Measurements from ENCODE around the gene IL17F. TPM values are rescaled to one million over a fixed set of nuclear protein-coding genes. Genes with fewer than 3 reads are reported as not detected.
"Not testable (repeated sequence)": the region's sequence is repeated elsewhere in the genome, so short reads cannot be mapped to it uniquely, and the experiment has no call there.

Gene IL17F
- total RNA-seq, 2 experiments from 2014 or later, result not detected

DNA sequence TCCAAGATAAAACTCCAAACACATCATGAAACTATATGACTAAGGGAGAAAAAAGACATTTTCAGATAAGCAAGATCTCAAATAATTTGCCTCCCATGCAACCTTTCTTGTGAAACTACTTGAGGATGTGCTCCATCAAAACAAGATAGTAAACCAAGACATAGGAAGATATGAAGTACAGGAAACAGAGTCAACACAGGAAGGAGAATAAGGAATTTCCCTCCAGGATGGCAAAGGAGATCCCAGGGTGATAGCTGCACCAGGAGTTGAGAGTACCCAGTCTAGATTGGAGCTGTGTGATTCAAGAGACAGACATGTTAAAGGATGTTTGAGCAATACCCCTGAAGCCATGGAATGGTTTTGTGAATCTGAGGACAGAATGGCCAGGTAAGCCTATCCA lies 42.8 kb downstream of the IL17F start:
- Histone ChIP-seq H3K9me3 (ENCODE audit: low read length) (0 out of 2 replicates have a peak, but pooled peaks cover 4% of the 10 kb centered on the region), H3K4me1 (ENCODE audit: insufficient read depth, low read length, poor library complexity, severe bottlenecking) (no peaks in the 10 kb centered on the region), H3K36me3 (ENCODE audit: insufficient read depth, low read length) (no peaks in the 10 kb centered on the region), H3K79me2 (ENCODE audit: insufficient read depth, low read depth, low read length) (no peaks in the 10 kb centered on the region), H3K4me2 (ENCODE audit: low read length) (no peak overlapping the region), H3K4me3 (ENCODE audit: low read depth, low read length, poor library complexity, severe bottlenecking) (no peak overlapping the region), H4K20me1 (ENCODE audit: insufficient read depth, low read length) (no peaks in the 10 kb centered on the region), H2AFZ (ENCODE audit: low read length) (no peak overlapping the region), H3K27ac (ENCODE audit: low read depth, low read length, poor library complexity, severe bottlenecking) (no peak overlapping the region), H3K9me2 (ENCODE audit: insufficient read depth, low read length) (no peaks in the 10 kb centered on the region)
- intact Hi-C loops (cut with micrococcal nuclease; ENCODE audit: unreplicated experiment), result no loop called here
- TF ChIP-seq, protein P1, sequence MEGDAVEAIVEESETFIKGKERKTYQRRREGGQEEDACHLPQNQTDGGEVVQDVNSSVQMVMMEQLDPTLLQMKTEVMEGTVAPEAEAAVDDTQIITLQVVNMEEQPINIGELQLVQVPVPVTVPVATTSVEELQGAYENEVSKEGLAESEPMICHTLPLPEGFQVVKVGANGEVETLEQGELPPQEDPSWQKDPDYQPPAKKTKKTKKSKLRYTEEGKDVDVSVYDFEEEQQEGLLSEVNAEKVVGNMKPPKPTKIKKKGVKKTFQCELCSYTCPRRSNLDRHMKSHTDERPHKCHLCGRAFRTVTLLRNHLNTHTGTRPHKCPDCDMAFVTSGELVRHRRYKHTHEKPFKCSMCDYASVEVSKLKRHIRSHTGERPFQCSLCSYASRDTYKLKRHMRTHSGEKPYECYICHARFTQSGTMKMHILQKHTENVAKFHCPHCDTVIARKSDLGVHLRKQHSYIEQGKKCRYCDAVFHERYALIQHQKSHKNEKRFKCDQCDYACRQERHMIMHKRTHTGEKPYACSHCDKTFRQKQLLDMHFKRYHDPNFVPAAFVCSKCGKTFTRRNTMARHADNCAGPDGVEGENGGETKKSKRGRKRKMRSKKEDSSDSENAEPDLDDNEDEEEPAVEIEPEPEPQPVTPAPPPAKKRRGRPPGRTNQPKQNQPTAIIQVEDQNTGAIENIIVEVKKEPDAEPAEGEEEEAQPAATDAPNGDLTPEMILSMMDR (conservative IDR thresholded peaks at IDR 0.05; ENCODE audit: low read length), result no peak
- no peak for TF ChIP-seq EZH2phosphoT487 (IDR thresholded peaks at IDR 0.05; ENCODE audit: borderline replicate concordance, low read depth, low read length)
- CTCF ChIA-PET (ENCODE audit: unreplicated experiment), result no interaction called here
- DNase-seq (ENCODE audit: low spot score), result no peak
- BruUV-seq (replicated peaks), result no TSS peak
- POLR2A ChIA-PET, result no interaction called here

DNA sequence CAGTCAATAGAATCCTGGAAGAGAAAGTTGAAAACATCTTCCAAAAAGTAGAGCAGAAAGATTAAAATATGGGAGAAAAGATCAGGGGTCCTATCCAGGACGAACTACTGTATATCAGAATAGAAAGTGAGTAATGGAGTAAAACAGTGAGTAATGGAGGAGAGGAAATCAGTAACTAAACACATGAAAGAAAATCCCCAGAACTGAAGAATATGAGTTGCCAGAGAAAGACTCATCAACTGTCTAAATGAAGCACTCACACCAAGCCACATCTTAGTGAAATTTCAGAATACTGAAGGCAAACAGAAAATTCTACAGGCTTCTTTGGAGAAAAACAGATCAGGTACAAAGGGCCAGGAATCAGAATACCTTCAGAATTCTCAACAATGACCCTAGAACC lies 43.3 kb downstream of the IL17F start:
- Histone ChIP-seq H3K9me2 (ENCODE audit: insufficient read depth, low read length) (no peaks in the 10 kb centered on the region), H3K4me3 (ENCODE audit: low read depth, low read length, poor library complexity, severe bottlenecking) (no peak overlapping the region), H2AFZ (ENCODE audit: low read length) (no peak overlapping the region), H4K20me1 (ENCODE audit: insufficient read depth, low read length) (no peaks in the 10 kb centered on the region), H3K36me3 (ENCODE audit: insufficient read depth, low read length) (no peaks in the 10 kb centered on the region), H3K9me3 (ENCODE audit: low read length) (0 out of 2 replicates have a peak, but pooled peaks cover 4% of the 10 kb centered on the region), H3K4me1 (ENCODE audit: insufficient read depth, low read length, poor library complexity, severe bottlenecking) (no peaks in the 10 kb centered on the region), H3K4me2 (ENCODE audit: low read length) (no peak overlapping the region), H3K79me2 (ENCODE audit: insufficient read depth, low read depth, low read length) (no peaks in the 10 kb centered on the region), H3K27ac (ENCODE audit: low read depth, low read length, poor library complexity, severe bottlenecking) (no peak overlapping the region)
- ChIA-PET POLR2A (no interaction called here), CTCF (ENCODE audit: unreplicated experiment) (no interaction called here)
- no peak for DNase-seq (ENCODE audit: low spot score)
- BruUV-seq (replicated peaks), result no TSS peak
- intact Hi-C loops (cut with micrococcal nuclease; ENCODE audit: unreplicated experiment), result no loop called here
- TF ChIP-seq, protein P1 (conservative IDR thresholded peaks at IDR 0.05; ENCODE audit: low read length), result no peak
- TF ChIP-seq EZH2phosphoT487 (IDR thresholded peaks at IDR 0.05; ENCODE audit: borderline replicate concordance, low read depth, low read length), result no peak

DNA sequence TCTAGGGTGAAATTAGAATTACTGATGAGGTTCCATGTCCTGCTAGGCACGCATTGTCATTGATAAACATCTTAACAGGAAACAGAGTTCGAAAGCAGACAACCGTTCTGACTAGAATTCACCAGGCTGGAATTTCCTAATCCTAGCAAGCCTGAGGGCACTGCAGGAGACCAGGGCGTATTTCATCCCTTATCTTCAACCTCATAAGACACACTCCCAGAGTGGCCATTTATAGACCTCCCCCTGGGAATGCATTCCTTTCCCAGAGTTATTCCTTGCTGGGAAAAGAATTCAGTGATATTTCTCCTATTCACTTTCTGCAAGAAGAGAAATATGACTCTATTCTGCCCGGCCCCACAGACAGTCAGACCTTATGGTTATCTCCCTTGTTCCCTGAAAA lies 44.2 kb downstream of the IL17F start:
- H2AFZ ChIP-seq (ENCODE audit: low read length); CTCF ChIA-PET (ENCODE audit: unreplicated experiment); BruUV-seq (replicated peaks); H3K9me2 ChIP-seq (ENCODE audit: insufficient read depth, low read length); H4K20me1 ChIP-seq (ENCODE audit: insufficient read depth, low read length); intact Hi-C loops (cut with micrococcal nuclease; ENCODE audit: unreplicated experiment); H3K27ac ChIP-seq (ENCODE audit: low read depth, low read length, poor library complexity, severe bottlenecking); H3K4me2 ChIP-seq (ENCODE audit: low read length); H3K79me2 ChIP-seq (ENCODE audit: insufficient read depth, low read depth, low read length); H3K36me3 ChIP-seq (ENCODE audit: insufficient read depth, low read length); DNase-seq (ENCODE audit: low spot score); H3K9me3 ChIP-seq (ENCODE audit: low read length); H3K4me3 ChIP-seq (ENCODE audit: low read depth, low read length, poor library complexity, severe bottlenecking); H3K4me1 ChIP-seq (ENCODE audit: insufficient read depth, low read length, poor library complexity, severe bottlenecking); POLR2A ChIA-PET: not testable (repeated sequence)
